ENCODE data around the gene DHH.

Gene DHH

GRCh38 chr12:49138587-49138986, 44.0 kb upstream of the DHH start (continued):
- no peak for TF ChIP-seq ZNF292 (tag by site-specific recombination; IDR thresholded peaks at IDR 0.05; ENCODE audit: borderline replicate concordance, low read depth)
- TF ChIP-seq KLF16 (tag by site-specific recombination; IDR thresholded peaks at IDR 0.05), result no peak
- TF ChIP-seq TCF7L2 (IDR thresholded peaks at IDR 0.05; ENCODE audit: borderline replicate concordance, low read depth, low read length), result no peak
- TF ChIP-seq INSM2 (tag by site-specific recombination; IDR thresholded peaks at IDR 0.05), result no peak
- peak; percentile 66 for TF ChIP-seq OSR2 (tag by site-specific recombination; IDR thresholded peaks at IDR 0.05)
- TF ChIP-seq ZNF157 (tag by site-specific recombination; IDR thresholded peaks at IDR 0.05), result no peak
- TF ChIP-seq ZEB2 (tag by site-specific recombination; IDR thresholded peaks at IDR 0.05), result no peak
- no peak for TF ChIP-seq ZNF133 (tag by site-specific recombination; IDR thresholded peaks at IDR 0.05)
- TF ChIP-seq, protein P1, sequence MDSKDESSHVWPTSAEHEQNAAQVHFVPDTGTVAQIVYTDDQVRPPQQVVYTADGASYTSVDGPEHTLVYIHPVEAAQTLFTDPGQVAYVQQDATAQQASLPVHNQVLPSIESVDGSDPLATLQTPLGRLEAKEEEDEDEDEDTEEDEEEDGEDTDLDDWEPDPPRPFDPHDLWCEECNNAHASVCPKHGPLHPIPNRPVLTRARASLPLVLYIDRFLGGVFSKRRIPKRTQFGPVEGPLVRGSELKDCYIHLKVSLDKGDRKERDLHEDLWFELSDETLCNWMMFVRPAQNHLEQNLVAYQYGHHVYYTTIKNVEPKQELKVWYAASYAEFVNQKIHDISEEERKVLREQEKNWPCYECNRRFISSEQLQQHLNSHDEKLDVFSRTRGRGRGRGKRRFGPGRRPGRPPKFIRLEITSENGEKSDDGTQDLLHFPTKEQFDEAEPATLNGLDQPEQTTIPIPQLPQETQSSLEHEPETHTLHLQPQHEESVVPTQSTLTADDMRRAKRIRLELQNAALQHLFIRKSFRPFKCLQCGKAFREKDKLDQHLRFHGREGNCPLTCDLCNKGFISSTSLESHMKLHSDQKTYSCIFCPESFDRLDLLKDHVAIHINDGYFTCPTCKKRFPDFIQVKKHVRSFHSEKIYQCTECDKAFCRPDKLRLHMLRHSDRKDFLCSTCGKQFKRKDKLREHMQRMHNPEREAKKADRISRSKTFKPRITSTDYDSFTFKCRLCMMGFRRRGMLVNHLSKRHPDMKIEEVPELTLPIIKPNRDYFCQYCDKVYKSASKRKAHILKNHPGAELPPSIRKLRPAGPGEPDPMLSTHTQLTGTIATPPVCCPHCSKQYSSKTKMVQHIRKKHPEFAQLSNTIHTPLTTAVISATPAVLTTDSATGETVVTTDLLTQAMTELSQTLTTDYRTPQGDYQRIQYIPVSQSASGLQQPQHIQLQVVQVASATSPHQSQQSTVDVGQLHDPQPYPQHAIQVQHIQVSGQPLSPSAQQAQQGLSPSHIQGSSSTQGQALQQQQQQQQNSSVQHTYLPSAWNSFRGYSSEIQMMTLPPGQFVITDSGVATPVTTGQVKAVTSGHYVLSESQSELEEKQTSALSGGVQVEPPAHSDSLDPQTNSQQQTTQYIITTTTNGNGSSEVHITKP (tag by site-specific recombination; IDR thresholded peaks at IDR 0.05), result peak; percentile 95
- TF ChIP-seq MZF1 (tag by site-specific recombination; IDR thresholded peaks at IDR 0.05; ENCODE audit: borderline replicate concordance), result peak; percentile 91; the same call in 1 of the 2 replicates
- TF ChIP-seq, protein P2, sequence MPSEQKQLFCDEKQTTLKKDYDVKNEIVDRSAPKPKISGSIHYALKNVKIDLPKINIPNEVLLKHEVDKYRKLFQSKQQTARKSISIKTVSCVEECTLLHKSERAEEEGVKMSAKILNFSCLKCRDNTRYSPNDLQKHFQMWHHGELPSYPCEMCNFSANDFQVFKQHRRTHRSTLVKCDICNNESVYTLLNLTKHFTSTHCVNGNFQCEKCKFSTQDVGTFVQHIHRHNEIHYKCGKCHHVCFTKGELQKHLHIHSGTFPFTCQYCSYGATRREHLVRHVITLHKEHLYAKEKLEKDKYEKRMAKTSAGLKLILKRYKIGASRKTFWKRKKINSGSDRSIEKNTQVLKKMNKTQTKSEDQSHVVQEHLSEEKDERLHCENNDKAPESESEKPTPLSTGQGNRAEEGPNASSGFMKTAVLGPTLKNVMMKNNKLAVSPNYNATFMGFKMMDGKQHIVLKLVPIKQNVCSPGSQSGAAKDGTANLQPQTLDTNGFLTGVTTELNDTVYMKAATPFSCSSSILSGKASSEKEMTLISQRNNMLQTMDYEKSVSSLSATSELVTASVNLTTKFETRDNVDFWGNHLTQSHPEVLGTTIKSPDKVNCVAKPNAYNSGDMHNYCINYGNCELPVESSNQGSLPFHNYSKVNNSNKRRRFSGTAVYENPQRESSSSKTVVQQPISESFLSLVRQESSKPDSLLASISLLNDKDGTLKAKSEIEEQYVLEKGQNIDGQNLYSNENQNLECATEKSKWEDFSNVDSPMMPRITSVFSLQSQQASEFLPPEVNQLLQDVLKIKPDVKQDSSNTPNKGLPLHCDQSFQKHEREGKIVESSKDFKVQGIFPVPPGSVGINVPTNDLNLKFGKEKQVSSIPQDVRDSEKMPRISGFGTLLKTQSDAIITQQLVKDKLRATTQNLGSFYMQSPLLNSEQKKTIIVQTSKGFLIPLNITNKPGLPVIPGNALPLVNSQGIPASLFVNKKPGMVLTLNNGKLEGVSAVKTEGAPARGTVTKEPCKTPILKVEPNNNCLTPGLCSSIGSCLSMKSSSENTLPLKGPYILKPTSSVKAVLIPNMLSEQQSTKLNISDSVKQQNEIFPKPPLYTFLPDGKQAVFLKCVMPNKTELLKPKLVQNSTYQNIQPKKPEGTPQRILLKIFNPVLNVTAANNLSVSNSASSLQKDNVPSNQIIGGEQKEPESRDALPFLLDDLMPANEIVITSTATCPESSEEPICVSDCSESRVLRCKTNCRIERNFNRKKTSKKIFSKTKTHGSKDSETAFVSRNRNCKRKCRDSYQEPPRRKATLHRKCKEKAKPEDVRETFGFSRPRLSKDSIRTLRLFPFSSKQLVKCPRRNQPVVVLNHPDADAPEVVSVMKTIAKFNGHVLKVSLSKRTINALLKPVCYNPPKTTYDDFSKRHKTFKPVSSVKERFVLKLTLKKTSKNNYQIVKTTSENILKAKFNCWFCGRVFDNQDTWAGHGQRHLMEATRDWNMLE (tag by site-specific recombination; conservative IDR thresholded peaks at IDR 0.05; ENCODE audit: low read depth), result no peak
- TF ChIP-seq ZNF416 (tag by site-specific recombination; IDR thresholded peaks at IDR 0.05), result no peak
- TF ChIP-seq ZNF175 (tag by site-specific recombination; IDR thresholded peaks at IDR 0.05), result no peak
- no peak for TF ChIP-seq BCL6B (tag by site-specific recombination; IDR thresholded peaks at IDR 0.05)
- TF ChIP-seq ZNF488 (tag by site-specific recombination; IDR thresholded peaks at IDR 0.05), result no peak
- TF ChIP-seq, protein P3, sequence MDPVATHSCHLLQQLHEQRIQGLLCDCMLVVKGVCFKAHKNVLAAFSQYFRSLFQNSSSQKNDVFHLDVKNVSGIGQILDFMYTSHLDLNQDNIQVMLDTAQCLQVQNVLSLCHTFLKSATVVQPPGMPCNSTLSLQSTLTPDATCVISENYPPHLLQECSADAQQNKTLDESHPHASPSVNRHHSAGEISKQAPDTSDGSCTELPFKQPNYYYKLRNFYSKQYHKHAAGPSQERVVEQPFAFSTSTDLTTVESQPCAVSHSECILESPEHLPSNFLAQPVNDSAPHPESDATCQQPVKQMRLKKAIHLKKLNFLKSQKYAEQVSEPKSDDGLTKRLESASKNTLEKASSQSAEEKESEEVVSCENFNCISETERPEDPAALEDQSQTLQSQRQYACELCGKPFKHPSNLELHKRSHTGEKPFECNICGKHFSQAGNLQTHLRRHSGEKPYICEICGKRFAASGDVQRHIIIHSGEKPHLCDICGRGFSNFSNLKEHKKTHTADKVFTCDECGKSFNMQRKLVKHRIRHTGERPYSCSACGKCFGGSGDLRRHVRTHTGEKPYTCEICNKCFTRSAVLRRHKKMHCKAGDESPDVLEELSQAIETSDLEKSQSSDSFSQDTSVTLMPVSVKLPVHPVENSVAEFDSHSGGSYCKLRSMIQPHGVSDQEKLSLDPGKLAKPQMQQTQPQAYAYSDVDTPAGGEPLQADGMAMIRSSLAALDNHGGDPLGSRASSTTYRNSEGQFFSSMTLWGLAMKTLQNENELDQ (tag by site-specific recombination; IDR thresholded peaks at IDR 0.05; ENCODE audit: low read depth), result no peak
- no peak for TF ChIP-seq ZNF112 (tag by site-specific recombination; IDR thresholded peaks at IDR 0.05)
- TF ChIP-seq ZNF169 (tag by site-specific recombination; IDR thresholded peaks at IDR 0.05), result no peak
- TF ChIP-seq, protein P4, sequence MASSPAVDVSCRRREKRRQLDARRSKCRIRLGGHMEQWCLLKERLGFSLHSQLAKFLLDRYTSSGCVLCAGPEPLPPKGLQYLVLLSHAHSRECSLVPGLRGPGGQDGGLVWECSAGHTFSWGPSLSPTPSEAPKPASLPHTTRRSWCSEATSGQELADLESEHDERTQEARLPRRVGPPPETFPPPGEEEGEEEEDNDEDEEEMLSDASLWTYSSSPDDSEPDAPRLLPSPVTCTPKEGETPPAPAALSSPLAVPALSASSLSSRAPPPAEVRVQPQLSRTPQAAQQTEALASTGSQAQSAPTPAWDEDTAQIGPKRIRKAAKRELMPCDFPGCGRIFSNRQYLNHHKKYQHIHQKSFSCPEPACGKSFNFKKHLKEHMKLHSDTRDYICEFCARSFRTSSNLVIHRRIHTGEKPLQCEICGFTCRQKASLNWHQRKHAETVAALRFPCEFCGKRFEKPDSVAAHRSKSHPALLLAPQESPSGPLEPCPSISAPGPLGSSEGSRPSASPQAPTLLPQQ (tag by site-specific recombination; IDR thresholded peaks at IDR 0.05), result no peak
- TF ChIP-seq YY2 (tag by site-specific recombination; IDR thresholded peaks at IDR 0.05), result no peak
- TF ChIP-seq, protein P5, sequence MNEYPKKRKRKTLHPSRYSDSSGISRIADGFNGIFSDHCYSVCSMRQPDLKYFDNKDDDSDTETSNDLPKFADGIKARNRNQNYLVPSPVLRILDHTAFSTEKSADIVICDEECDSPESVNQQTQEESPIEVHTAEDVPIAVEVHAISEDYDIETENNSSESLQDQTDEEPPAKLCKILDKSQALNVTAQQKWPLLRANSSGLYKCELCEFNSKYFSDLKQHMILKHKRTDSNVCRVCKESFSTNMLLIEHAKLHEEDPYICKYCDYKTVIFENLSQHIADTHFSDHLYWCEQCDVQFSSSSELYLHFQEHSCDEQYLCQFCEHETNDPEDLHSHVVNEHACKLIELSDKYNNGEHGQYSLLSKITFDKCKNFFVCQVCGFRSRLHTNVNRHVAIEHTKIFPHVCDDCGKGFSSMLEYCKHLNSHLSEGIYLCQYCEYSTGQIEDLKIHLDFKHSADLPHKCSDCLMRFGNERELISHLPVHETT (tag by site-specific recombination; IDR thresholded peaks at IDR 0.05), result no peak
- TF ChIP-seq ZNF391 (tag by site-specific recombination; IDR thresholded peaks at IDR 0.05; ENCODE audit: borderline replicate concordance, low read depth), result no peak
